Breast epithelium (tissue), 4 donors: ENCODE results near the gene P2RX1. TPM values are rescaled to one million over a fixed set of nuclear protein-coding genes. Genes with fewer than 3 reads are reported as not detected.

Experiments used
- DNase-seq, 2 donors: peaks; one replicate each; pipeline ENCODE4 v3.0.0-alpha.2; 2019; ENCODE audit warnings: low spot score in 2 of 2
- H3K27ac ChIP-seq, 2 donors: fragments of 200-600 bp; sonication (generic) in 1 of 2; one replicate each; pipeline ENCODE4 v1.5.1; 2016 to 2019; ENCODE audit warnings: mild to moderate bottlenecking in 1 of 2
- H3K27me3 ChIP-seq, 2 donors: fragments of 200-600 bp; sonication (generic) in 1 of 2; one replicate each; pipeline versions ENCODE4 v1.5.1 to v1.6.0; 2017 to 2019; ENCODE audit warnings: control low read depth in 1 of 2, mild to moderate bottlenecking in 1 of 2
- H3K36me3 ChIP-seq: fragments of 200-600 bp; one replicate; pipeline ENCODE4 v1.5.1; 2019
- H3K4me1 ChIP-seq, 2 donors: fragments of 200-600 bp; sonication (generic); one replicate each; pipeline ENCODE4 v1.5.1; 2016 to 2019; ENCODE audit warnings: control low read depth in 1 of 2
- H3K4me3 ChIP-seq, 3 donors: fragments of 200-600 bp; sonication (generic); 1 replicate in 2 of 3; 2 replicates in 1 of 3; pipeline ENCODE4 v1.5.1; 2016 to 2019; ENCODE audit warnings: mild to moderate bottlenecking in 3 of 3, moderate library complexity in 2 of 3
- H3K9me3 ChIP-seq, 2 donors: fragments of 200-600 bp; sonication (generic) in 1 of 2; one replicate each; pipeline ENCODE4 v1.5.1; 2016 to 2019; ENCODE audit warnings: control low read depth in 1 of 2
- CTCF ChIP-seq, 3 donors: fragments of 450-650 bp; IDR thresholded peaks; one replicate each; pipeline ENCODE4 v1.5.1; 2016 to 2017; ENCODE audit warnings: antibody characterized with exemption in 3 of 3, mild to moderate bottlenecking in 3 of 3, moderate library complexity in 3 of 3
- POLR2A ChIP-seq: fragments of 450-650 bp; IDR thresholded peaks from one replicate; pipeline ENCODE4 v1.6.1; 2016; ENCODE audit warnings: antibody characterized with exemption, mild to moderate bottlenecking, moderate library complexity
- POLR2AphosphoS5 ChIP-seq, 3 donors: sonication (generic); formaldehyde crosslinking; IDR thresholded peaks; one replicate each; pipeline ENCODE4 v1.6.1; 2017; ENCODE audit warnings: antibody characterized with exemption in 3 of 3
- intact Hi-C: fragments of 100-400 bp; cut with DNase I; formaldehyde crosslinking; loops from one replicate; pipeline ENCODE4 v1.15.1; 2023; ENCODE audit warnings: low total_unique reads
- total RNA-seq, 3 donors: library from RNA; depleted of rRNA; stranded (reverse); fragments of >200 nt; gene quantifications; one replicate each; pipeline ENCODE4 v1.1.0, GENCODE V29; 2016

P2RX1 gene
- total RNA-seq, 3 donors from 2014 or later, result 1.2 to 3.5 (median 2.0) TPM

- H3K4me1 ChIP-seq, result no peaks in the 10 kb centered on the region
- no peak for DNase-seq
- no peaks in the 10 kb centered on the region for H3K27me3 ChIP-seq
- H3K9me3 ChIP-seq, result no peaks in the 10 kb centered on the region
- H3K36me3 ChIP-seq, result no peaks in the 10 kb centered on the region
- TF ChIP-seq POLR2AphosphoS5 (IDR thresholded peaks at IDR 0.05) (no peak), CTCF (IDR thresholded peaks at IDR 0.05) (no peak), POLR2A (no peak)
- H3K27ac ChIP-seq, result no peak overlapping the region
- no peak overlapping the region for H3K4me3 ChIP-seq
- intact Hi-C loops, result no loop called here
Observed at GRCh38 chr17:3870871-3871306, 45.4 kb downstream of the P2RX1 start.

DNA sequence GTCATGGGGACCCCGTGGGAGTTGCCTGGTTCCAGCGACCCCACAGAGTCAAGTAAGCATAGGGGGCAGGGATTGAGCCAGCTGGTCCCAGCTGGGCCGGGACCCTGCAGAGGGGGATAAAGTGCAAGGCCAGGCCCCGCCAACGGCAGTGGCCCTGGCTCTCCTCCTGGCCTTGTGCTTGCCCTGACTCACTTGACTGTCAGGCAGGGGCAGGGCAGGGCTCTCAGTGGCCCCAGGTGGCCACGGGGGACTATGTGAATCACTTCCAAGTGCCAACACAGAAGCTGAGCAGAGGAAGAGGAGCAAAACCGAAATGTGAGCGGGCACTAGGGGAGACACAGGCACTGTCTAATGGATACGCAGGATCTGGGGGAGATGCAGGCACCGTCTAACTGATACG is 48.7 kb downstream of the P2RX1 start:
- TF ChIP-seq POLR2AphosphoS5 (IDR thresholded peaks at IDR 0.05), result no peak
- intact Hi-C loops, result no loop called here

DNA sequence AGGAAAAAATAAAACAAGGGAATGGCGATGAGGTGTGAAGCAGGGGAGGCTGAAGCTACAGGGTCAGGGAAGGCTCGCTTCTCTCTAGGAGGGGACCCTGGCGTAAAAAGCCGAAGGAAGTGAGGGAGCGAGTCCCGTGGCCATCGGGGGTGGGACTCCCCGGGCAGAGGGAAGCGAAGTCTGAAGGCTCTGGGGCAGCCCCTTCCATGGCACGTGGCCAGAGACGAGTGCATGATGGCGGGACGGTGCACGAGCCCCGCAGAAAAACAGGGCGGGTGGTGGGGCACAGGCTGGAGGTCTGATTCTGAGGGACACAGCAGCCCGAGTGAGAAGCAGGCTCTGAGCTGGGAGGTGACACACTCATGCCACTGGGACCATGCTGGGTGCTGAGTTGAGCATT is 49.2 kb downstream of the P2RX1 start:
- Histone ChIP-seq H3K27me3 (no peaks in the 10 kb centered on the region), H3K4me1 (no peaks in the 10 kb centered on the region), H3K4me3 (no peak overlapping the region), H3K36me3 (no peaks in the 10 kb centered on the region), H3K9me3 (no peaks in the 10 kb centered on the region), H3K27ac (no peak overlapping the region)
- TF ChIP-seq CTCF (IDR thresholded peaks at IDR 0.05) (no peak), POLR2A (no peak), POLR2AphosphoS5 (IDR thresholded peaks at IDR 0.05) (no peak)
- intact Hi-C loops, result no loop called here
- no peak for DNase-seq

More for the DNA sequence above, 48.7 kb downstream of the P2RX1 start:
- no peaks in the 10 kb centered on the region for H3K9me3 ChIP-seq
- H3K27me3 ChIP-seq, result no peaks in the 10 kb centered on the region
- no peak for DNase-seq
- H3K4me3 ChIP-seq, result no peak overlapping the region
- H3K4me1 ChIP-seq, result no peaks in the 10 kb centered on the region
- H3K27ac ChIP-seq, result no peak overlapping the region
- no peaks in the 10 kb centered on the region for H3K36me3 ChIP-seq

GRCh38 chr17:3866276-3866675 is 50.0 kb downstream of the P2RX1 start:
- no peaks in the 10 kb centered on the region for H3K36me3 ChIP-seq
- no peak for DNase-seq
- no peaks in the 10 kb centered on the region for H3K27me3 ChIP-seq
- TF ChIP-seq POLR2A (no peak), CTCF (IDR thresholded peaks at IDR 0.05) (no peak), POLR2AphosphoS5 (IDR thresholded peaks at IDR 0.05) (no peak)
- no peaks in the 10 kb centered on the region for H3K4me1 ChIP-seq
- H3K9me3 ChIP-seq, result no peaks in the 10 kb centered on the region
- no peak overlapping the region for H3K4me3 ChIP-seq
- intact Hi-C loops, result no loop called here
- no peak overlapping the region for H3K27ac ChIP-seq

DNA sequence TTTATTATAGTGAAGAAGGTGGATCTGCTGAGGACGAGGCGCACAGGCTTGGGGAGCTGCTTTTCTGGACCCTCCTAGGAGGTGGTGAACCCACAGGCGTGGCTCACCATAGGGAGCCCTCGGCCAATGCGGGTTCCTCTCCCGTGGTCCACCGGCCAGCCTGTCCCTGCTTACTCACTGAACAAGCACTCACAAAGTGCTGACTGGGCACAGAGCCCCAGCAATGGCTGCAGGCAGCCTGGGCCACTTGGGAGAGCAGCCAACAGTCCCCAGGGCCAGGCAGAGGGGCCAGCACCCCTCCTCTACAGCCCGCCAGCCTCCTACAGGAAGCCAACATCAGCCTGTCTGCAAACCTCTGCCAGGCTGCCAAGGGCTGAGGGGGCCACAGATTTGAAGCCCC is 51.1 kb downstream of the P2RX1 start:
- Histone ChIP-seq H3K27me3 (no peaks in the 10 kb centered on the region), H3K36me3 (no peaks in the 10 kb centered on the region), H3K4me3 (no peak overlapping the region), H3K27ac (no peak overlapping the region), H3K9me3 (no peaks in the 10 kb centered on the region), H3K4me1 (no peaks in the 10 kb centered on the region)
- intact Hi-C loops, result no loop called here
- no peak for TF ChIP-seq POLR2A
- TF ChIP-seq CTCF (IDR thresholded peaks at IDR 0.05), result no peak
- TF ChIP-seq POLR2AphosphoS5 (IDR thresholded peaks at IDR 0.05), result no peak
- DNase-seq, result no peak

- intact Hi-C loops, result no loop called here
- no peak overlapping the region for H3K27ac ChIP-seq
- no peaks in the 10 kb centered on the region for H3K4me1 ChIP-seq
- H3K9me3 ChIP-seq, result no peaks in the 10 kb centered on the region
- no peak for DNase-seq
- H3K36me3 ChIP-seq, result no peaks in the 10 kb centered on the region
- H3K4me3 ChIP-seq, result no peak overlapping the region
- H3K27me3 ChIP-seq, result no peaks in the 10 kb centered on the region
- TF ChIP-seq POLR2A, result no peak
Observed at GRCh38 chr17:3864534-3864933, 51.7 kb downstream of the P2RX1 start.
